Measurements from ENCODE around the gene PPP2R3B.

The PPP2R3B gene

GRCh38 chrX:429266-429825 is 42.6 kb upstream of the PPP2R3B start:
- H3K9me3 ChIP-seq (ENCODE audit: control insufficient read depth, insufficient read depth, low read depth, low read length): no peaks in the 10 kb centered on the region
- ChIA-PET CTCF (no interaction called here), POLR2A (no interaction called here)
- no peak overlapping the region for H3K27ac ChIP-seq (ENCODE audit: extremely low read depth, low read depth, low read length)
- TF ChIP-seq ZNF449 (tag by site-specific recombination; IDR thresholded peaks at IDR 0.05) (no peak), KLF9 (tag by site-specific recombination; IDR thresholded peaks at IDR 0.05; ENCODE audit: low read depth) (no peak), ZNF148 (tag by site-specific recombination; IDR thresholded peaks at IDR 0.05; ENCODE audit: borderline replicate concordance) (no peak), ZEB2 (tag by site-specific recombination; IDR thresholded peaks at IDR 0.05) (no peak), ZNF629 (tag by site-specific recombination; IDR thresholded peaks at IDR 0.05) (no peak), ZNF510 (tag by site-specific recombination; IDR thresholded peaks at IDR 0.05; ENCODE audit: insufficient replicate concordance) (no peak), ZNF701 (tag by site-specific recombination; IDR thresholded peaks at IDR 0.05) (no peak), ZNF324 (tag by site-specific recombination; IDR thresholded peaks at IDR 0.05) (no peak), ZNF174 (tag by site-specific recombination; IDR thresholded peaks at IDR 0.05) (no peak)
- H3K4me3 ChIP-seq (ENCODE audit: low read depth, low read length): no peak overlapping the region
- no peaks in the 10 kb centered on the region for H3K4me1 ChIP-seq (ENCODE audit: control insufficient read depth, insufficient read depth, low read length)
- no peaks in the 10 kb centered on the region for H3K36me3 ChIP-seq (ENCODE audit: control insufficient read depth in 2 of 2, insufficient read depth in 1 of 2, low read length in 2 of 2)

GRCh38 chrX:427812-428725 is 41.4 kb upstream of the PPP2R3B start:
- POLR2A ChIA-PET: no interaction called here
- CTCF ChIA-PET: no interaction called here
- TF ChIP-seq PRDM10 (tag by site-specific recombination; IDR thresholded peaks at IDR 0.05) (no peak), ZFP69B (tag by site-specific recombination; IDR thresholded peaks at IDR 0.05) (peak; percentile 22; the same call in 1 of the 2 replicates)
- H3K9me3 ChIP-seq (ENCODE audit: control insufficient read depth, insufficient read depth, low read depth, low read length): no peaks in the 10 kb centered on the region
- H3K4me3 ChIP-seq (ENCODE audit: low read depth, low read length): no peak overlapping the region
- no peaks in the 10 kb centered on the region for H3K4me1 ChIP-seq (ENCODE audit: control insufficient read depth, insufficient read depth, low read length)
- no peaks in the 10 kb centered on the region for H3K36me3 ChIP-seq (ENCODE audit: control insufficient read depth in 2 of 2, insufficient read depth in 1 of 2, low read length in 2 of 2)
- no peak overlapping the region for H3K27ac ChIP-seq (ENCODE audit: extremely low read depth, low read depth, low read length)

GRCh38 chrX:426881-427280 is 40.2 kb upstream of the PPP2R3B start:
- ChIA-PET POLR2A (no interaction called here), CTCF (no interaction called here)
- Histone ChIP-seq H3K36me3 (ENCODE audit: control insufficient read depth in 2 of 2, insufficient read depth in 1 of 2, low read length in 2 of 2) (no peaks in the 10 kb centered on the region), H3K4me3 (ENCODE audit: low read depth, low read length) (no peak overlapping the region), H3K27ac (ENCODE audit: extremely low read depth, low read depth, low read length) (no peak overlapping the region), H3K9me3 (ENCODE audit: control insufficient read depth, insufficient read depth, low read depth, low read length) (no peaks in the 10 kb centered on the region), H3K4me1 (ENCODE audit: control insufficient read depth, insufficient read depth, low read length) (no peaks in the 10 kb centered on the region)
- TF ChIP-seq ZNF2 (tag by site-specific recombination; IDR thresholded peaks at IDR 0.05) (no peak), ZBTB17 (tag by site-specific recombination; IDR thresholded peaks at IDR 0.05) (no peak), ZNF544 (tag by site-specific recombination; IDR thresholded peaks at IDR 0.05) (no peak), ZBTB7A (tag by site-specific recombination; IDR thresholded peaks at IDR 0.05; ENCODE audit: low read depth) (no peak), KLF10 (tag by site-specific recombination; IDR thresholded peaks at IDR 0.05) (no peak), KLF17 (tag by site-specific recombination; IDR thresholded peaks at IDR 0.05) (no peak)
